NCI-H2081 treated with DMSO at 0.1 percent for 48 hours (cell line): ENCODE measurements around the gene ARMC10.
"Not testable (repeated sequence)": the region's sequence is repeated elsewhere in the genome, so short reads cannot be mapped to it uniquely, and the experiment has no call there.

Experiments used
- DNase-seq: peaks from one replicate; lab custom pipeline; 2025; lab: John Stamatoyannopoulos, UW

The ARMC10 gene

GRCh38 chr7:103078226-103078625 lies 3.3 kb downstream of the ARMC10 start:
- not testable (repeated sequence) for DNase-seq

DNA sequence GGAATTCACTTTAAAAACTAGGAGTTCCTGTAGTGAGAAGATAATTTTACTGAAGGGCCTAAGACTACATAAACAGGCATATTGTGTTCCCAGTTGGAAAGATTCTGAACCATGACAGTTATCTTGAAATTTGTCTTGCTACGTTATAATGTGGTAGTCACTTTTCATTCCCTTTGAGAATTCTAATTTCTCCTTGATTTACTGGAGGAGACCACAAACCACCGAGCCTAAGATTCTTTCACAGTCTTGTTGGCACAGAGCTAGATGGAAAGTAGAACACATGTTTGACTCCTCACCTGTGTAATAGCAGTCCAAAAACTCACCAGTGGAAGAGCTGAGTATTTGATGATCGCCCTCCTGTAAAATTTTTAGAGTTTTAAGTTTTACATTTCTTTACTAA lies 4.9 kb downstream of the ARMC10 start:
- DNase-seq, result no peak

DNA sequence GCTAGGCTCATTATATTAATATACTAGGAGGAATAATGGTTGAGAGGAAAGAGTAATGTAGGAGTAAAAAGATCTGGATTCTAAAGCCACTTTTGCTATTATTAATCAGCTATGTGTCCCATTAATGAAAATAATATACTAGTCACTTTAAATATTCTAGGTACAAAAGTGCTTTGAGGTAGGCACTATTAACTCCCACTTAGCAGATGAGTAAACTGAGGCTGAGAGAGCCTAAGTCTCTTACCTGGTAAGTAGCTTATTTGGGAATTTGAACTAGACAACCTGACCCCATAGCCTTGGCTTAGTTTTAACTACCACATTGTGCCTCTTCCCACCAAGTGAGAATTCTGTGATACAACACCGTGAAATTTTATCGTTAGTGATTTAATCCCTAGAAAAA lies 6.0 kb downstream of the ARMC10 start:
- no peak for DNase-seq

- DNase-seq, result no peak
These were observed 7.6 kb downstream of the ARMC10 start for GRCh38 chr7:103082497-103082896.

GRCh38 chr7:103083210-103083609 lies 8.3 kb downstream of the ARMC10 start:
- no peak for DNase-seq

DNA sequence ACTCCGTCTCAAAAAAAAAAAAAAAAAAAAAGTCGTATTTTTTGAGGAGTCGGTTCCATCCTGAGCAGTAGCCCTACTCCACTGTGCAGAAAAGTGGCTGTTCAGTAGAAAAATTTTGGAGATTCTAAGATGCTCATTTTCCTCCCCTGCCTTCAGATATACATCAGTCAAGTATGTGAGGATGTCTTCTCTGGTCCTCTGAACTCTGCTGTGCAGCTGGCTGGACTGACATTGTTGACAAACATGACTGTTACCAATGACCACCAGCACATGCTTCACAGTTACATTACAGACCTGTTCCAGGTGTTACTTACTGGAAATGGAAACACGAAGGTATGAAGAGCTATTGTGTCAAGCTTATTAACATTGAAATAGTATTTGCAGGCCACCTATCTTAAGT lies 17.4 kb downstream of the ARMC10 start:
- not testable (repeated sequence) for DNase-seq

GRCh38 chr7:103093429-103093828 lies 18.5 kb downstream of the ARMC10 start:
- DNase-seq, result no peak

- no peak for DNase-seq
These were observed 19.2 kb downstream of the ARMC10 start for GRCh38 chr7:103094102-103094501.

DNA sequence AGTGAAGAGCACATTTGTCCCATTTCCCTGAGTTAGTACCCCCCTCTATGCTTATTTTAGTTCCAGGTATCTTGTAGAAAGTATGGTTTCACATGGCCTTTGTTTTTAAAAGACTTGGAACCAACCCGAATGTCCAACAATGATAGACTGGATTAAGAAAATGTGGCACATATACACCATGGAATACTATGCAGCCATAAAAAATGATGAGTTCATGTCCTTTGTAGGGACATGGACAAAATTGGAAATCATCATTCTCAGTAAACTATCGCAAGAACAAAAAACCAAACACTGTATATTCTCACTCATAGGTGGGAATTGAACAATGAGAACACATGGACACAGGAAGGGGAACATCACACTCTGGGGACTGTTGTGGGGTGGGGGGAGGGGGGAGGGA lies 20.6 kb downstream of the ARMC10 start:
- DNase-seq, result not testable (repeated sequence)

GRCh38 chr7:103097041-103097440 lies 22.1 kb downstream of the ARMC10 start:
- no peak for DNase-seq

GRCh38 chr7:103100348-103100747 lies 25.4 kb downstream of the ARMC10 start:
- DNase-seq, result no peak

DNA sequence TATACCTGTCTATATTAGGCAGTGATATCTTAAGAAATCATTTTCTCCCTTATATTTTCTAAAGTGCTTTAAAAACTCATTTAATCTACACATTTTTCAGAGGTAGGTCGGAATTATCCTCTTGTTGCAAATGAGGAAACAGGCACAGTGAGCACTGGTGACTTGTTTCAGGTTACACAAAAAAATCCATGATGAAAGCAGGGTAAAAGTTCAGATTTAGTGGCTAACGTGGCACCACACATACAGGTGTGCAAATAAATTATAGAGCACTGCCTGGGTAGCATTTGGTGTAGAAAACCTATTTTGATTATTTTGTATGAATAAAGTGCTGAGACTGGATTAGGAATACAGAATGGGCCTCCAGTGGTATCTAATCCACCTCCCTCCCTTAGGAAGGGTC lies 26.6 kb downstream of the ARMC10 start:
- DNase-seq, result no peak

- no peak for DNase-seq
These were observed 31.2 kb downstream of the ARMC10 start for GRCh38 chr7:103106005-103106702.

DNA sequence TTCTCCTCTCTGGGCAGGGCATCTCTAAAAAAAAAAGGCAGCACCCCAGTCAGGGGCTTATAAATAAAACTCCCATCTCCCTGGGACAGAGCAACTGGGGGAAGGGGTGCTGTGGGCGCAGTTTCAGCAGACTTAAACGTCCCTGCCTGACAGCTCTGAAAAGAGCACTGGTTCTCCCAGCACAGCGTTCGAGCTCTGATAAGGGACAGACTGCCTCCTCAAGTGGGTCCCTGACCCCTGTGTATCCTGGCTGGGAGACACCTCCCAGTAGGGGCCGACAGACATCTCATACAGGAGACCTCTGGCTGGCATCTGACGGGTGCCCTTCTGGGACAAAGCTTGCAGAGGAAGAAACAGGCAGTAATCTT lies 31.7 kb downstream of the ARMC10 start:
- not testable (repeated sequence) for DNase-seq

DNA sequence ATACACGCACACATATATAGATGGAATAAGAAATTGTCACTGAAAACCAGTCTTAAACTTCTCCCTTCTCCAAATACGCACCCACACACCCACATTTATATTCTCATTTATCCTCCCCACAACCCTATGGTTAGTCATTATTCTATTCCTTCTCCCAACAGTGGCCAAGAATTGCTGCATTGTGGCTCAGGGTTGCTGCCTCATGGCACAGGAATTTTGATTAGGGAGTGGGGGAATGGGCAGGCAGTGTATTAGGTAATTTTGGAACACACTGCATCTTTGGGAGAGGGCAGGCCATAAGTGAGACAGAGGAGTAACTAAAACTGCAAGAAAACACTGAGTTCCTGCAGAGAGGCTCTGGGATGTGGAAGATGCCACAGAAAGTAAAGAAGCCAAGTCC lies 38.2 kb downstream of the ARMC10 start:
- DNase-seq, result no peak

- no peak for DNase-seq
These were observed 39.7 kb downstream of the ARMC10 start for GRCh38 chr7:103114576-103115008.

- DNase-seq, result no peak
These were observed 40.8 kb downstream of the ARMC10 start for GRCh38 chr7:103115771-103116170.

DNA sequence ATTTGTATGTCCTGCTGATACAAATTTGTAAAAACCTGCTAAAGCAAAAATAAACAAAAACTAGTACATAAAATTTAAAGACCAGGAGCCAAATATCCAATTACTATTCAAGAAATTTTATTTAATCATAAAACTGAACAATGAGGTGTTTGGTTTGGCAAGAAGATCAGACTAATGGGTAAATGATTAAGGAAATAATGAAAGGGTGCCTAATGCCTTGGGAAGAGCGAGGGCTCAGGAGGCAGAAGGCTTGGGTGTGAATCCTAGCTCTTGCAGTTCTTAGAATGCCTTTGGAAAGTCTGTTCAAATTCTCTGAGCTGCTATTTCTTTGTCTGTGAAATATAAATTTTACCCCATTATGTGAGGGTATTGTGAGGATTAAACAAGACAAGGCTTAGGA lies 41.6 kb downstream of the ARMC10 start:
- DNase-seq, result no peak

DNA sequence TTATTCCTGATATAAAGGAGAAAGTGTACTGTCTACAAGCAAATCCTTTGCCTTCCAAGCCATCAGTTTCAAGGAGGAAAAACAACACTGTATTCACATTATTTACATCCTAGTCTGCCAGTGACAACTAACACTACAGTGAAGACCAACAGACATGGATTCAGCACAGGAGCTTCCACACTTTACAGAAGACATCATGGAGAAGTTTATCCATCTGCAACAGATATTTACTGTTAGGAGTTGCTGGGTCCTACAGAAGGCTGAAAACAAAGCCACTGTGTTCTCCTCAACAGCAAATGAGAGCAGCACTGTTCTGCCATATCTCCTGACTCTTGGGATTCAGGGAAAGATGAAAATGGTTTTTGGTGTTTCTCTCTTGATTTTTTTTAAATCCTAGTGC lies 42.1 kb downstream of the ARMC10 start:
- no peak for DNase-seq

DNA sequence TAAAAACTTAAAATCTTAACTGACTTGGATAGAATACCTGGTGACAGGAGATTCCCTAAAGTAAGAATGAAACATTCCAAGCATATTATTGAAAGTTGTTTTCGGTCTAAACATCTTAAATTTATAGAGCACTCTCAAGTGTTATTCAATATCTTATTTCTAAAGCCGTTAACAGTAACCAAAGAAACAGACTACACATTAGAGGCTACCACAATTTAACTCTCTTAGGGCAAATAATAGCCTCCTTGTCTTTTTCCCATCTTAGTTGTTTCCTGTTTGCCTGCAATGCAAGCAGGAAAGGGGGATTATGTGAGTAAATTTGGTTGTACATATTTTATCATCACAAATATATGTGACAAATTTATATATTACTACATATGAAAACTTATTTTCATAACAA lies 42.5 kb downstream of the ARMC10 start:
- no peak for DNase-seq

DNA sequence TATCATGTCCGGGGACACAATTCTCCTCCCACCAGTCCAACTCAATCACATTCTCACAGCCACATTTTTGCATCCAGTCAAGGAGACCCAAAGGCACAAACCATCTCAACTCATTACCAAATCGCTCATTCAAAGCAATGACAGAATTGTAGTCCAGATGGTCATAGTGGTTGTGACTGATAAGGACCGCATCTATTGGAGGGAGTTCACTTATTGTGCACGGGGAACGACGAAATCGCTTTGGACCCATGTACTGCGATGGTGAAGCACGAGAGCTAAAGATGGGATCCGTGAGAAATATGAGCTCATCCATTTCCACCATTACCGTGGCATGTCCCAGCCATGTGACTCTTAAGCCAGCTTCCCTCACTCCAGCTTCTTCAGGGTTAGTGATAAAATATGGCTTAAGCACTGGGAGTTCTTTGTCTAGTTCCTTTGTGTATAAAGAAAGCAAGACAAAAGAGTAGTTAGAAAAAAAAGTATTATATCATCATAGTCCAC lies 44.9 kb downstream of the ARMC10 start:
- no peak for DNase-seq

DNA sequence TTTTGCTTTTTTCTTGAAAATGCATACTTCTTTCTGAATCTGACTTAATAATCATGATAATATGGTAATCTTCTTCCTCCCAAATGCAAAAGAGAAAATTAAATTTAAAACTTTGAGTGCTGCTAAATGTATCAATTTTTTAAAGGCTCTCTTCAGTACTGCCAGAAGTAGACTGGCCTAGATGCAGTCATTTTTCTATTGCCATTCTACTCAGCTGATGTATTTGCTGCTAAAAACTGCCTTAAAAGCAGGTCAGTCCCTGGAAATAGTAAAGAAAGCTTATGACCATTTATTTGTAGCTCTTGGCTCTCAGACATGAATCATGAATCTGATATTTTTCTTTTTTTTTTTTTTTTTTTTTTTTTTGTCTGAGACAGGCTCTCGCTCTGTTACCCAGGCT lies 45.4 kb downstream of the ARMC10 start:
- DNase-seq, result no peak

DNA sequence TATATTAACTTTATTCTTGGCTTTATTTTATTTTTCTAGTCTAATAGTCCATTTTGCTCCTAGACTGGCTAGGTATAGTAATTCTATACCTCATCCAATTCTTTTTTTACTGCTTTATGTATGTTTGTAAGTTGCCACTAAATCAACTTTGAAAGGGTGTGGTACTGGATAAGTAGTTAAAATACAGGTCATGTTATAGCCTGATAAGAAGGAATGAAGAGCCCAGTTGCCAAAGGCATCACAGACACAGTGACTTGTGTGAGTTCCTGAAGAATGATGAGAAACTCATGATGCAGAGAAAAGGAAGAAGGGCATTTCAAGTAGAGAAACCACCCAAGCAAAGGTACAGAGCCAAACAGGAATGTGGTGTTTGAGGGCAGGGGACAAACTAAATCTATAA lies 46.7 kb downstream of the ARMC10 start:
- DNase-seq, result no peak

- DNase-seq, result no peak
These were observed 48.6 kb downstream of the ARMC10 start for GRCh38 chr7:103123529-103123928.
